HCT116 (cell line): ENCODE results near the gene CDK2. TPM values are rescaled to one million over a fixed set of nuclear protein-coding genes. Genes with fewer than 3 reads are reported as not detected.

Experiments
- ATAC-seq: fragments of 200-7000 bp; cut with Tn5 transposase; 2 replicates; pipeline ENCODE4 v1.9.1; 2020; ENCODE audit warnings: mild to moderate bottlenecking, moderate library complexity
- BruUV-seq: library from RNA; stranded (reverse); fragments of 400-500 nt; replicated peaks from 2 replicates; lab custom pipeline; 2021; lab: Mats Ljungman, UMichigan
- CTCF ChIA-PET: fragments of 300-600 bp; sonication (Branson Sonifier 250); formaldehyde crosslinking; loops from one replicate; lab custom pipeline; 2021; ENCODE audit warnings: antibody characterized with exemption; lab: Charles Lee
- POLR2A ChIA-PET: fragments of 300-600, 350-600 bp; sonication (Branson Sonifier 250); formaldehyde crosslinking; loops from one replicate; lab custom pipeline; 2021; ENCODE audit warnings: antibody characterized with exemption; lab: Charles Lee
- RAD21 ChIA-PET, 2 experiments: fragments of 300-600 bp; sonication (Branson Sonifier 250); formaldehyde crosslinking; loops; one replicate each; lab custom pipeline; 2023; ENCODE audit warnings: low total read pairs in 2 of 2; ENCODE audit not compliant: uncharacterized antibody in 2 of 2, unreplicated experiment in 2 of 2, low non-redundant PET in 1 of 2; lab: Charles Lee
- DNase-seq: peaks from one replicate; pipeline ENCODE4 v3.0.0-alpha.2; 2010; ENCODE audit warnings: low read depth, low spot score
- H2AFZ ChIP-seq: fragments of 200-600 bp; shearing (Covaris generic), sonication (generic); 2 replicates; pipeline ENCODE4 v1.6.1; 2017; ENCODE audit warnings: low read depth, mixed run types, mixed read lengths, antibody characterized with exemption, low read length; ENCODE audit not compliant: poor library complexity, severe bottlenecking
- H3K27ac ChIP-seq: 2 replicates; pipeline ENCODE4 v1.5.1; 2012; ENCODE audit warnings: low read depth, low read length
- H3K27me3 ChIP-seq: fragments of 200-600 bp; sonication (generic); 2 replicates; pipeline ENCODE4 v1.6.1; 2016; ENCODE audit warnings: mixed run types, low read length, mixed read lengths; ENCODE audit not compliant: insufficient read depth
- H3K36me3 ChIP-seq, 2 experiments: fragments of 200-500 bp in 1 of 2; fragments of 200-600 bp in 1 of 2; sonication (Bioruptor generic) in 1 of 2; sonication (generic) in 1 of 2; 2 replicates each; pipeline versions ENCODE4 v1.5.1 to v1.6.1; 2014 to 2016; ENCODE audit warnings: low read length in 2 of 2, inconsistent platforms in 1 of 2, mixed read lengths in 1 of 2, mixed run types in 1 of 2; ENCODE audit not compliant: insufficient read depth in 2 of 2, control insufficient read depth in 1 of 2
- H3K4me1 ChIP-seq, 2 experiments: fragments of 200-600 bp in 1 of 2; sonication (generic) in 1 of 2; 2 replicates each; pipeline versions ENCODE4 v1.5.1 to v1.6.1; 2012 to 2017; ENCODE audit warnings: low read length in 2 of 2, inconsistent platforms in 1 of 2, mild to moderate bottlenecking in 1 of 2, mixed read lengths in 1 of 2, mixed run types in 1 of 2, moderate library complexity in 1 of 2; ENCODE audit not compliant: insufficient read depth in 2 of 2, control insufficient read depth in 1 of 2
- H3K4me2 ChIP-seq: fragments of 200-600 bp; sonication (generic); 2 replicates; pipeline ENCODE4 v1.6.1; 2017; ENCODE audit warnings: mixed run types, low read length, mixed read lengths
- H3K4me3 ChIP-seq, 2 experiments: fragments of 200-600 bp in 1 of 2; sonication (generic) in 1 of 2; replicated peaks in 1 of 2; 2 replicates each; pipeline ENCODE4 v1.5.1; 2011 to 2016; ENCODE audit warnings: low read length in 2 of 2, control low read depth in 1 of 2, low read depth in 1 of 2, mild to moderate bottlenecking in 1 of 2, mixed read lengths in 1 of 2, mixed run types in 1 of 2
- H3K79me2 ChIP-seq: fragments of 200-600 bp; sonication (generic); 2 replicates; pipeline ENCODE4 v1.6.1; 2017; ENCODE audit warnings: mild to moderate bottlenecking, mixed run types, low read length, moderate library complexity, mixed read lengths; ENCODE audit not compliant: insufficient read depth
- H3K9ac ChIP-seq: fragments of 200-600 bp; sonication (generic); 2 replicates; pipeline ENCODE4 v1.6.1; 2016; ENCODE audit warnings: low read length, mixed read lengths
- H3K9me2 ChIP-seq: fragments of 200-600 bp; sonication (generic), shearing (Covaris generic); 2 replicates; pipeline ENCODE4 v1.6.1; 2017; ENCODE audit warnings: mixed run types, mild to moderate bottlenecking, moderate library complexity; ENCODE audit not compliant: insufficient read depth
- H3K9me3 ChIP-seq, 2 experiments: fragments of 200-500 bp in 1 of 2; fragments of 200-600 bp in 1 of 2; sonication (Bioruptor generic) in 1 of 2; sonication (generic) in 1 of 2; 2 replicates each; pipeline ENCODE4 v1.6.1; 2014 to 2017; ENCODE audit warnings: low read length in 2 of 2, mixed read lengths in 2 of 2, inconsistent platforms in 1 of 2, low read depth in 1 of 2, mild to moderate bottlenecking in 1 of 2, mixed run types in 1 of 2, moderate library complexity in 1 of 2; ENCODE audit not compliant: control insufficient read depth in 1 of 2, insufficient read depth in 1 of 2
- H4K20me1 ChIP-seq: fragments of 200-600 bp; sonication (generic), shearing (Covaris generic); 2 replicates; pipeline ENCODE4 v1.6.1; 2017; ENCODE audit warnings: mixed run types, mild to moderate bottlenecking, moderate library complexity; ENCODE audit not compliant: insufficient read depth
- CEBPB ChIP-seq: IDR thresholded peaks from 2 replicates; pipeline ENCODE4 v1.6.1; 2012; ENCODE audit warnings: low read depth
- CTCF ChIP-seq, 3 experiments: fragments of 200-600 bp in 1 of 3; sonication (generic) in 1 of 3; IDR thresholded peaks in 2 of 3; conservative IDR thresholded peaks in 1 of 3; 2 replicates each; pipeline ENCODE4 v1.5.1; 2012 to 2017; ENCODE audit warnings: low read depth in 2 of 3, low read length in 2 of 3, antibody characterized with exemption in 1 of 3, borderline replicate concordance in 1 of 3, control low read depth in 1 of 3, mild to moderate bottlenecking in 1 of 3, mixed read lengths in 1 of 3, mixed run types in 1 of 3, moderate library complexity in 1 of 3; ENCODE audit not compliant: insufficient read depth in 1 of 3
- EGR1 ChIP-seq: IDR thresholded peaks from 2 replicates; pipeline ENCODE4 v1.6.1; 2012; ENCODE audit warnings: low read depth
- EZH2 ChIP-seq: fragments of 200-600 bp; sonication (generic); IDR thresholded peaks from 2 replicates; pipeline ENCODE4 v1.6.1; 2017; ENCODE audit warnings: antibody characterized with exemption, mixed run types
- JUND ChIP-seq: IDR thresholded peaks from 2 replicates; pipeline ENCODE4 v1.6.1; 2012
- MAX ChIP-seq: IDR thresholded peaks from 2 replicates; pipeline ENCODE4 v1.6.1; 2012
- SIN3A ChIP-seq: IDR thresholded peaks from 2 replicates; pipeline ENCODE4 v1.6.1; 2012; ENCODE audit warnings: low read depth
- SP1 ChIP-seq: IDR thresholded peaks from 2 replicates; pipeline ENCODE4 v1.6.1; 2012; ENCODE audit warnings: low read depth
- YY1 ChIP-seq: IDR thresholded peaks from 2 replicates; pipeline ENCODE4 v1.6.1; 2011; ENCODE audit warnings: low read length, low read depth, moderate library complexity, mild to moderate bottlenecking; ENCODE audit not compliant: insufficient replicate concordance; ENCODE audit errors: extremely low read depth
- intact Hi-C: fragments of 100-400 bp; cut with micrococcal nuclease; formaldehyde crosslinking; loops from 2 replicates; pipeline ENCODE4 v1.10.0; 2022
- total RNA-seq: library from RNA; stranded (reverse); gene quantifications from one replicate; pipeline ENCODE4 v1.2.1, GENCODE V29; 2021; ENCODE audit not compliant: unreplicated experiment
- TF ChIP-seq, protein P1 (sequence below): IDR thresholded peaks from 2 replicates; pipeline ENCODE4 v1.6.1; 2012; ENCODE audit warnings: low read depth

Gene CDK2
- total RNA-seq, 1 experiment from 2014 or later = 90.9 TPM

- POLR2A ChIA-PET = no interaction called here
- CTCF ChIA-PET = interaction anchor here (0.9 kb wide), 1 partner anchor 12 kb away, joined by 3 read pairs; no protein-coding TSS in a partner anchor
- RAD21 ChIA-PET = no interaction called here
- DNase-seq (no peak), ATAC-seq (no peak)
- Histone ChIP-seq H3K9ac (no peak overlapping the region), H3K4me2 (no peak overlapping the region), H4K20me1 (no peaks in the 10 kb centered on the region), H2AFZ (no peak overlapping the region), H3K4me3 (no peak overlapping the region), H3K27me3 (no peaks in the 10 kb centered on the region), H3K79me2 (no peaks in the 10 kb centered on the region), H3K4me1 (peaks cover 4 to 19% of the 10 kb centered on the region in 2 experiments), H3K27ac (no peak overlapping the region), H3K9me3 (no peaks in the 10 kb centered on the region), H3K36me3 (peaks cover 2 to 6% of the 10 kb centered on the region in 2 experiments; a peak in 2 of 4 replicates), H3K9me2 (no peaks in the 10 kb centered on the region)
- no TSS peak for BruUV-seq
- intact Hi-C loops = no loop called here
- no peak for TF ChIP-seq CEBPB
- TF ChIP-seq SP1 = no peak
- no peak for TF ChIP-seq MAX
- no peak for TF ChIP-seq CTCF (IDR thresholded peaks at IDR 0.05 in 2 of 3, conservative IDR thresholded peaks at IDR 0.05 in 1 of 3; ENCODE audit: borderline replicate concordance in 1 of 3, insufficient read depth in 1 of 3, low read depth in 2 of 3, low read length in 2 of 3)
- TF ChIP-seq JUND = no peak
- no peak for TF ChIP-seq EGR1
- TF ChIP-seq EZH2 = no peak
- no peak for TF ChIP-seq SIN3A
- TF ChIP-seq, protein P1, sequence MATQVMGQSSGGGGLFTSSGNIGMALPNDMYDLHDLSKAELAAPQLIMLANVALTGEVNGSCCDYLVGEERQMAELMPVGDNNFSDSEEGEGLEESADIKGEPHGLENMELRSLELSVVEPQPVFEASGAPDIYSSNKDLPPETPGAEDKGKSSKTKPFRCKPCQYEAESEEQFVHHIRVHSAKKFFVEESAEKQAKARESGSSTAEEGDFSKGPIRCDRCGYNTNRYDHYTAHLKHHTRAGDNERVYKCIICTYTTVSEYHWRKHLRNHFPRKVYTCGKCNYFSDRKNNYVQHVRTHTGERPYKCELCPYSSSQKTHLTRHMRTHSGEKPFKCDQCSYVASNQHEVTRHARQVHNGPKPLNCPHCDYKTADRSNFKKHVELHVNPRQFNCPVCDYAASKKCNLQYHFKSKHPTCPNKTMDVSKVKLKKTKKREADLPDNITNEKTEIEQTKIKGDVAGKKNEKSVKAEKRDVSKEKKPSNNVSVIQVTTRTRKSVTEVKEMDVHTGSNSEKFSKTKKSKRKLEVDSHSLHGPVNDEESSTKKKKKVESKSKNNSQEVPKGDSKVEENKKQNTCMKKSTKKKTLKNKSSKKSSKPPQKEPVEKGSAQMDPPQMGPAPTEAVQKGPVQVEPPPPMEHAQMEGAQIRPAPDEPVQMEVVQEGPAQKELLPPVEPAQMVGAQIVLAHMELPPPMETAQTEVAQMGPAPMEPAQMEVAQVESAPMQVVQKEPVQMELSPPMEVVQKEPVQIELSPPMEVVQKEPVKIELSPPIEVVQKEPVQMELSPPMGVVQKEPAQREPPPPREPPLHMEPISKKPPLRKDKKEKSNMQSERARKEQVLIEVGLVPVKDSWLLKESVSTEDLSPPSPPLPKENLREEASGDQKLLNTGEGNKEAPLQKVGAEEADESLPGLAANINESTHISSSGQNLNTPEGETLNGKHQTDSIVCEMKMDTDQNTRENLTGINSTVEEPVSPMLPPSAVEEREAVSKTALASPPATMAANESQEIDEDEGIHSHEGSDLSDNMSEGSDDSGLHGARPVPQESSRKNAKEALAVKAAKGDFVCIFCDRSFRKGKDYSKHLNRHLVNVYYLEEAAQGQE = no peak
- no peak for TF ChIP-seq YY1
Measured at GRCh38 chr12:55942577-55943136, 24.0 kb upstream of the CDK2 start.
